Measurements from ENCODE around the gene ADCY5.

The ADCY5 gene

GRCh38 chr3:123467046-123467445 lies 18.2 kb upstream of the ADCY5 start:
- TF ChIP-seq, protein P1, sequence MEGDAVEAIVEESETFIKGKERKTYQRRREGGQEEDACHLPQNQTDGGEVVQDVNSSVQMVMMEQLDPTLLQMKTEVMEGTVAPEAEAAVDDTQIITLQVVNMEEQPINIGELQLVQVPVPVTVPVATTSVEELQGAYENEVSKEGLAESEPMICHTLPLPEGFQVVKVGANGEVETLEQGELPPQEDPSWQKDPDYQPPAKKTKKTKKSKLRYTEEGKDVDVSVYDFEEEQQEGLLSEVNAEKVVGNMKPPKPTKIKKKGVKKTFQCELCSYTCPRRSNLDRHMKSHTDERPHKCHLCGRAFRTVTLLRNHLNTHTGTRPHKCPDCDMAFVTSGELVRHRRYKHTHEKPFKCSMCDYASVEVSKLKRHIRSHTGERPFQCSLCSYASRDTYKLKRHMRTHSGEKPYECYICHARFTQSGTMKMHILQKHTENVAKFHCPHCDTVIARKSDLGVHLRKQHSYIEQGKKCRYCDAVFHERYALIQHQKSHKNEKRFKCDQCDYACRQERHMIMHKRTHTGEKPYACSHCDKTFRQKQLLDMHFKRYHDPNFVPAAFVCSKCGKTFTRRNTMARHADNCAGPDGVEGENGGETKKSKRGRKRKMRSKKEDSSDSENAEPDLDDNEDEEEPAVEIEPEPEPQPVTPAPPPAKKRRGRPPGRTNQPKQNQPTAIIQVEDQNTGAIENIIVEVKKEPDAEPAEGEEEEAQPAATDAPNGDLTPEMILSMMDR (IDR thresholded peaks at IDR 0.05; ENCODE audit: insufficient read depth, low read length, missing control alignments) = no peak
- no peak overlapping the region for H3K4me3 ChIP-seq (ENCODE audit: low read depth, low read length)
- POLR2A ChIA-PET = no interaction called here
- DNase-seq (ENCODE audit: low read depth, low spot score) = no peak
- CTCF ChIA-PET = interaction anchor here (1.3 to 1.6 kb wide), 2 partner anchors 20 to 22 kb away, joined by 3 read pairs; no protein-coding TSS in a partner anchor

GRCh38 chr3:123464211-123464610 lies 15.3 kb upstream of the ADCY5 start:
- no peak overlapping the region for H3K4me3 ChIP-seq (ENCODE audit: low read depth, low read length)
- POLR2A ChIA-PET = no interaction called here
- TF ChIP-seq, protein P1 (IDR thresholded peaks at IDR 0.05; ENCODE audit: insufficient read depth, low read length, missing control alignments) = no peak
- DNase-seq (ENCODE audit: low read depth, low spot score) = no peak
- CTCF ChIA-PET = interaction anchor here (1.1 to 1.8 kb wide), 2 partner anchors 25 to 26 kb away, joined by 3 to 7 read pairs; no protein-coding TSS in a partner anchor

DNA sequence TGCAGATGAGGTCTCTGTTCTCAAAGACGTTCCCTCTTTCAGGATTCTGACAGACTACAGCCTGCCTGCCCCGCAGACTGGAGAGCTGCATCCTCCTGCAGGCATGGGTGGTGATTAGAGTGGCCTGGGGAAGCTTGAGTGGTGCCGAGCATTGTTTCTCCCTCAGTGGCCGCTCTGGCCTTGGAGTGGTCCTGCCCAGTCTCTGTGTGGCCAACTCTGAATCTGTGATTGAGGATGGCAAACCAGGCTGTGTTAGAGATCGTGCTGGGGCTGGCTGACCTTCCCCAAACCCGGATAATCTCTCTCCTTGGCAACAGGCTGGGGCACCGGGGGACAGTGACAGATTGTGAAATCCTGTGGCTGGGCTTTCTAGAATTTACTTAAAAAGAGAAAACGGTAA lies 11.0 kb upstream of the ADCY5 start:
- DNase-seq (ENCODE audit: low read depth, low spot score) = no peak
- CTCF ChIA-PET = no interaction called here
- H3K4me3 ChIP-seq (ENCODE audit: low read depth, low read length) = no peak overlapping the region
- POLR2A ChIA-PET = no interaction called here
- TF ChIP-seq, protein P1 (IDR thresholded peaks at IDR 0.05; ENCODE audit: insufficient read depth, low read length, missing control alignments) = no peak

GRCh38 chr3:123458255-123458654 lies 9.4 kb upstream of the ADCY5 start:
- TF ChIP-seq, protein P1 (IDR thresholded peaks at IDR 0.05; ENCODE audit: insufficient read depth, low read length, missing control alignments) = no peak
- ChIA-PET POLR2A (no interaction called here), CTCF (interaction anchor here (1.2 to 2.0 kb wide), 2 partner anchors 10 to 129 kb away, joined by 3 to 11 read pairs; partner anchors contain the start of gene ADCY5)
- no peak overlapping the region for H3K4me3 ChIP-seq (ENCODE audit: low read depth, low read length)
- no peak for DNase-seq (ENCODE audit: low read depth, low spot score)

- no peak overlapping the region for H3K4me3 ChIP-seq (ENCODE audit: low read depth, low read length)
- DNase-seq (ENCODE audit: low read depth, low spot score) = no peak
- TF ChIP-seq, protein P1 (IDR thresholded peaks at IDR 0.05; ENCODE audit: insufficient read depth, low read length, missing control alignments) = no peak
- ChIA-PET POLR2A (no interaction called here), CTCF (interaction anchor here (1.2 to 2.0 kb wide), 2 partner anchors 9 to 128 kb away, joined by 3 to 11 read pairs; partner anchors contain the start of gene ADCY5)
Measured at GRCh38 chr3:123457841-123458240, 9.0 kb upstream of the ADCY5 start.

DNA sequence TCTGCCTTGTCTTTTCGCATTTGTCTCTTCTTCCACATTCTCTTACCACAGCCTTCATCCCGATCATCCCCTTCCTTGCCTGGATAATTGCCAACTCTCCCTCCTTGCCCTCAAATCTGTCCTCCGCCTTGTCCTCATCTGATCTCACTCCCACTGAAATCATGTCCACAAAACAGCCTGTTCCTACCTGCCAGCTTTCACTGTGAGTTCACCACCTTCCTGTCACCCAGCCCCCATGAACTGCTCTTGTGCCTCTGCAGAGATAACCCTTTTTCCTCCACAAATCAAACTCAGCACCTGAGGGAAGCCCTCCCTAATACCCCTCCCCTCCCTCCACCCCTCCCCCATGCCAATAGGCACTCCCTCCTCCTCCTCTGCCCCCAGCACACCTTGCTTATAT lies 4.8 kb upstream of the ADCY5 start:
- DNase-seq (ENCODE audit: low read depth, low spot score) = no peak
- ChIA-PET POLR2A (no interaction called here), CTCF (no interaction called here)
- TF ChIP-seq, protein P1 (IDR thresholded peaks at IDR 0.05; ENCODE audit: insufficient read depth, low read length, missing control alignments) = no peak
- no peak overlapping the region for H3K4me3 ChIP-seq (ENCODE audit: low read depth, low read length)

Data from AG04449 (cell line).